Neural cell (in vitro differentiated cells): ENCODE measurements around the gene SPON1.

ENCODE experiments used
- CTCF ChIP-seq: fragments of 450-650 bp; IDR thresholded peaks from 2 replicates; pipeline ENCODE4 v1.5.1; 2014; ENCODE audit warnings: antibody characterized with exemption, mild to moderate bottlenecking, moderate library complexity; ENCODE audit not compliant: poor library complexity, severe bottlenecking
- EP300 ChIP-seq: fragments of 450-650 bp; conservative IDR thresholded peaks from 2 replicates; pipeline ENCODE4 v1.6.1; 2014; ENCODE audit warnings: antibody characterized with exemption, mild to moderate bottlenecking, moderate library complexity; ENCODE audit not compliant: poor library complexity, severe bottlenecking
- EZH2 ChIP-seq: fragments of 200-600, 300-800 bp; shearing (Covaris generic), sonication (generic); IDR thresholded peaks from 2 replicates; pipeline ENCODE4 v1.6.1; 2014; ENCODE audit warnings: antibody characterized with exemption, low read length, borderline replicate concordance, mild to moderate bottlenecking; ENCODE audit not compliant: insufficient read depth, poor library complexity, severe bottlenecking
- MXI1 ChIP-seq: fragments of 450-650 bp; conservative IDR thresholded peaks from 2 replicates; pipeline ENCODE4 v1.6.1; 2014; ENCODE audit warnings: antibody characterized with exemption, mild to moderate bottlenecking; ENCODE audit not compliant: poor library complexity, severe bottlenecking
- POLR2AphosphoS5 ChIP-seq: IDR thresholded peaks from 2 replicates; pipeline ENCODE4 v1.6.1; 2012
- RAD21 ChIP-seq: fragments of 450-650 bp; conservative IDR thresholded peaks from 2 replicates; pipeline ENCODE4 v1.6.1; 2014; ENCODE audit warnings: antibody characterized with exemption, mild to moderate bottlenecking, moderate library complexity
- REST ChIP-seq: IDR thresholded peaks from 2 replicates; pipeline ENCODE4 v1.6.1; 2012; ENCODE audit warnings: borderline replicate concordance
- SMC3 ChIP-seq: fragments of 450-650 bp; conservative IDR thresholded peaks from 2 replicates; pipeline ENCODE4 v1.6.1; 2014; ENCODE audit warnings: antibody characterized with exemption, mild to moderate bottlenecking, moderate library complexity; ENCODE audit not compliant: poor library complexity
- TAF1 ChIP-seq: IDR thresholded peaks from 2 replicates; pipeline ENCODE4 v1.6.1; 2012; ENCODE audit warnings: low read depth

GRCh38 chr11:14237444-14237961 lies 275.0 kb downstream of the SPON1 start:
- TF ChIP-seq CTCF = no peak
- TF ChIP-seq EZH2 = no peak
- no peak for TF ChIP-seq REST
- TF ChIP-seq POLR2AphosphoS5 = no peak
- no peak for TF ChIP-seq RAD21
- no peak for TF ChIP-seq MXI1
- TF ChIP-seq EP300 = no peak
- no peak for TF ChIP-seq TAF1
- TF ChIP-seq SMC3 = no peak
